ENCODE measurements around the gene BEAN1.

- TF ChIP-seq CTCF (IDR thresholded peaks at IDR 0.05), result no peak
- TF ChIP-seq ZNF396 (CRISPR knock-in tag; IDR thresholded peaks at IDR 0.05; ENCODE audit: borderline replicate concordance), result no peak
- no peak for TF ChIP-seq TCF7 (CRISPR knock-in tag; IDR thresholded peaks at IDR 0.05; ENCODE audit: low read depth)
Observed at GRCh38 chr16:66503612-66504011, 76.5 kb downstream of the BEAN1 start.

Measured in WTC11 (cell line).